NT2/D1 (cell line): ENCODE results near the gene KDM4C.

Experiments used
- DNase-seq: peaks from one replicate; pipeline ENCODE4 v3.0.0-alpha.2; 2011; ENCODE audit warnings: low read depth, low spot score
- H3K27me3 ChIP-seq: 2 replicates; pipeline ENCODE4 v1.6.0; 2011; ENCODE audit warnings: mild to moderate bottlenecking; ENCODE audit not compliant: insufficient read length, insufficient read depth
- H3K36me3 ChIP-seq: 2 replicates; pipeline ENCODE4 v1.6.1; 2011; ENCODE audit warnings: mild to moderate bottlenecking, low read length, mixed read lengths; ENCODE audit not compliant: insufficient read depth, insufficient read length
- H3K4me1 ChIP-seq: 2 replicates; pipeline ENCODE4 v1.5.1; 2011; ENCODE audit not compliant: insufficient read depth, insufficient read length
- H3K4me3 ChIP-seq: 2 replicates; pipeline ENCODE4 v1.5.1; 2011; ENCODE audit warnings: low read depth; ENCODE audit not compliant: insufficient read length
- H3K9ac ChIP-seq: 2 replicates; pipeline ENCODE4 v1.6.0; 2011; ENCODE audit warnings: low read depth; ENCODE audit not compliant: insufficient read length
- H3K9me3 ChIP-seq: 2 replicates; pipeline ENCODE4 v1.5.1; 2011; ENCODE audit warnings: mild to moderate bottlenecking, low read length; ENCODE audit not compliant: insufficient read depth
- SUZ12 ChIP-seq: IDR thresholded peaks from 2 replicates; pipeline ENCODE4 v1.6.1; 2011; ENCODE audit not compliant: insufficient read length, insufficient read depth; ENCODE audit errors: extremely low read depth
- YY1 ChIP-seq: IDR thresholded peaks from 2 replicates; pipeline ENCODE4 v1.6.1; 2011; ENCODE audit not compliant: insufficient read length, insufficient read depth
- ZNF274 ChIP-seq: IDR thresholded peaks from 2 replicates; pipeline ENCODE4 v1.6.1; 2011; ENCODE audit warnings: mild to moderate bottlenecking, low read depth, low read length

The KDM4C gene

GRCh38 chr9:7083192-7083591 is 325.4 kb downstream of the KDM4C start:
- no peak for TF ChIP-seq SUZ12
- TF ChIP-seq YY1 = no peak
- no peak for TF ChIP-seq ZNF274
- Histone ChIP-seq H3K36me3 (no peaks in the 10 kb centered on the region), H3K27me3 (no peaks in the 10 kb centered on the region), H3K9me3 (no peaks in the 10 kb centered on the region), H3K4me1 (no peaks in the 10 kb centered on the region), H3K4me3 (no peak overlapping the region), H3K9ac (no peak overlapping the region)
- no peak for DNase-seq

- DNase-seq = no peak
- Histone ChIP-seq H3K36me3 (no peaks in the 10 kb centered on the region), H3K4me1 (no peaks in the 10 kb centered on the region), H3K9me3 (no peaks in the 10 kb centered on the region), H3K4me3 (no peak overlapping the region), H3K9ac (no peak overlapping the region), H3K27me3 (no peaks in the 10 kb centered on the region)
- TF ChIP-seq YY1 = no peak
- TF ChIP-seq SUZ12 = no peak
- no peak for TF ChIP-seq ZNF274
Observed at GRCh38 chr9:7085357-7085756, 327.6 kb downstream of the KDM4C start.

GRCh38 chr9:7086389-7086788 is 328.6 kb downstream of the KDM4C start:
- H3K4me1 ChIP-seq = no peaks in the 10 kb centered on the region
- DNase-seq = no peak
- no peak overlapping the region for H3K9ac ChIP-seq
- no peak overlapping the region for H3K4me3 ChIP-seq
- no peaks in the 10 kb centered on the region for H3K27me3 ChIP-seq
- H3K36me3 ChIP-seq = no peaks in the 10 kb centered on the region
- H3K9me3 ChIP-seq = no peaks in the 10 kb centered on the region
- no peak for TF ChIP-seq YY1
- TF ChIP-seq ZNF274 = no peak
- no peak for TF ChIP-seq SUZ12

- no peak for TF ChIP-seq YY1
- no peak for TF ChIP-seq SUZ12
- no peak for TF ChIP-seq ZNF274
- Histone ChIP-seq H3K27me3 (no peaks in the 10 kb centered on the region), H3K36me3 (no peaks in the 10 kb centered on the region), H3K4me1 (no peaks in the 10 kb centered on the region), H3K4me3 (no peak overlapping the region), H3K9ac (no peak overlapping the region), H3K9me3 (no peaks in the 10 kb centered on the region)
- DNase-seq = no peak
Observed at GRCh38 chr9:7088611-7089010, 330.8 kb downstream of the KDM4C start.

GRCh38 chr9:7089406-7090193 is 331.8 kb downstream of the KDM4C start:
- DNase-seq = no peak
- H3K9me3 ChIP-seq = no peaks in the 10 kb centered on the region
- no peaks in the 10 kb centered on the region for H3K4me1 ChIP-seq
- TF ChIP-seq ZNF274 (no peak), YY1 (no peak), SUZ12 (no peak)
- no peaks in the 10 kb centered on the region for H3K27me3 ChIP-seq
- H3K4me3 ChIP-seq = no peak overlapping the region
- H3K36me3 ChIP-seq = no peaks in the 10 kb centered on the region
- no peak overlapping the region for H3K9ac ChIP-seq

- no peak for TF ChIP-seq ZNF274
- no peak for TF ChIP-seq SUZ12
- no peak for TF ChIP-seq YY1
Observed at GRCh38 chr9:7093040-7093439, 335.3 kb downstream of the KDM4C start.

GRCh38 chr9:7094052-7094451 is 336.3 kb downstream of the KDM4C start:
- no peaks in the 10 kb centered on the region for H3K36me3 ChIP-seq
- H3K4me3 ChIP-seq = no peak overlapping the region
- no peaks in the 10 kb centered on the region for H3K4me1 ChIP-seq
- no peak overlapping the region for H3K9ac ChIP-seq
- DNase-seq = peak; percentile 27
- peaks cover 8% of the 10 kb centered on the region for H3K9me3 ChIP-seq
- TF ChIP-seq YY1 (no peak), ZNF274 (no peak), SUZ12 (no peak)
- no peaks in the 10 kb centered on the region for H3K27me3 ChIP-seq

More at GRCh38 chr9:7093040-7093439, 335.3 kb downstream of the KDM4C start:
- H3K4me3 ChIP-seq = no peak overlapping the region
- no peaks in the 10 kb centered on the region for H3K9me3 ChIP-seq
- no peaks in the 10 kb centered on the region for H3K4me1 ChIP-seq
- H3K9ac ChIP-seq = no peak overlapping the region
- H3K36me3 ChIP-seq = no peaks in the 10 kb centered on the region
- no peaks in the 10 kb centered on the region for H3K27me3 ChIP-seq
- no peak for DNase-seq

GRCh38 chr9:7094576-7094975 is 336.8 kb downstream of the KDM4C start:
- H3K36me3 ChIP-seq = no peaks in the 10 kb centered on the region
- no peak overlapping the region for H3K4me3 ChIP-seq
- H3K4me1 ChIP-seq = no peaks in the 10 kb centered on the region
- H3K9ac ChIP-seq = no peak overlapping the region
- no peak for DNase-seq
- no peaks in the 10 kb centered on the region for H3K27me3 ChIP-seq
- H3K9me3 ChIP-seq = peaks cover 13% of the 10 kb centered on the region
- no peak for TF ChIP-seq SUZ12
- no peak for TF ChIP-seq ZNF274
- no peak for TF ChIP-seq YY1
